ENCODE data around the gene BRK1.
"Not testable (repeated sequence)": the region's sequence is repeated elsewhere in the genome, so short reads cannot be mapped to it uniquely, and the experiment has no call there.

Gene BRK1

DNA sequence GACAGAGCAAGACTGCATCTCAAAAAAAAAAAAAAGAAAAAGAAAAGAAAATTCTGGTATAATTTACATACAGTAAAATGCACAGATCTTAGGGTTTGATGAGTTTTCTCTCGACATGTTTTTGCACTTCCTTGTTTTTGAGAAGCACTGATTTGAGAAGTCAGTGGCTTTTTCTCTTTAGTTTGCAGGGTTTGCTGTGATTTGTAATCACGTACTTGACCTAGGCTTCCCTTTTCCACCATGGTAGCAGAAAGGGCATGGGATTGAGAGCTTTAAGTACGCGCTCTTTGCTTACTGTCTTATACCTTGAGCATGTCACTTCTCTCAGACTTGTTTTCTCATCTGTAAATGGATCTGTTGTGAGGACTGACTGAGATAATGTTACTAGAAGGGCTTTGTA, 30.2 kb downstream of the BRK1 start:
- no peak for FAIRE-seq

DNA sequence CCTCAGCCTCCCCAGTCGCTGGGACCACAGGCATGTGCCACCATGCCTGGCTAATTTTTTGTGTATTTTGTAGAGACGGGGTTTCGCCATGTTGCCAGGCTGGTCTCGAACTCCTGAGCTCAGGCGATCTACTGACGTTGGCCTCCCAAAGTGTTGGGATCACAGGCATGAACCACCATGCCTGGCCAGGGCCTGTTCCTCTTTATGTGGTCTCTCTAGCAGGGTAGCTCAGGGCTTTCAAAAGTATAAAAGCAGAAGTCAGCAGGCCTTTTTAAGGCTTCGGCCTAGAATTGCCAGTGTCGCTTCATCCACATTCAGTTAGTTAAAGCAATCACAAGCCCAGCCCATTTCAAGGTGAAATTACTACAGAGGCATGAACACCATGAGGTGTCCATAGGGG, 33.8 kb downstream of the BRK1 start:
- no peak for FAIRE-seq

DNA sequence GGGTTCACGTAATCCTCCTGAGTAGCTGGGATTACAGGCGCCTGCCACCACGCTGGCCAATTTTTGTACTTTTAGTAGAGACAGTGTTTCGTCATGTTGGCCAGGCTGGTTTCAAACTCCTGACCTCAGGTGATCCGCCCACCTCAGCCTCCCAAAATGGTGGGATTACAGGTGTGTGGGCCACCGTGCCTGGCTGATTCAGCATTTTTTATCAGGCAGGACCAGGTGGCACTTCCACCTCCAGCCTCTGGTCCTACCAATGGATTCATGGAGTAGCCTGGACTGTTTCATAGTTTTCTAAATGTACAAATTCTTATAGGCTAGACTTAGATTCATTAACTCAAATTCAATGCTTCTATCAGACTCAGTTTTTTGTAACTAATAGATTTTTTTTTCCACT, 35.5 kb downstream of the BRK1 start:
- no peak for FAIRE-seq

DNA sequence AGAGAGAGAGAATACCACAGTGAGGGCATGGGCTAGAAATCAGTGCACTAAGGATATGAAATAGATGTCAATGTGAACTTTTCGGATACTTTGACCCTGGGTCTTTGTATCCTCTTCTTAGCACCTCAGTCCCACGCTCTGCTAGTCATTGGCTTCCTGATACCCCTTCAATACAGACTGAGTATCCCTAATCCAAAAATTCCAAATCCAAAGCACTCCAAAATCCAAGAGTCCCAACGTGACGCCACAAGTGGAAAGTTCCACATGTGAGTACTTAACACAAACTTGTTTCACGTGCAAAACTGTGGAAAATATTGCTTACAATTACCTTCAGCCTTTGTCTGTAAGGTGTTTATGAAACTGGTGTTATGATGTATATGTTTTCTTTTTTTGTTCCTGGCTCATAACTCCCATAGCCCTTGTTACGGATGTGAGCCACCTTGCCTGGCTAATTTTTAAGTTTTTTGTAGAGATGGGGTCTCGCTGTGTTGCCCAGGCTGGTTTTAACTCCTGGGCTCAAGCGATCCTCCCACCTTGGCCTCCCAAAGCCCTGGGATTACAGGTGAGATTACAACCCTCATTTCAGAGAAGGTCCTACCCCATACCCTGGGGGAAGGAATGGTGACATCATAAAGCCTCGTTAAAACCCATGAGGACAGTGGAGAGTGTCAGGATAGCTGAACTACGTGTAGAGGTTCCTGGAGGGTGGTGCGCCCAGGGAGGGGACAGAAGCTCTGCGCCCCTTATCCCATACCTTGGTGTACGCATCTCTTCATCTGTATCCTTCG, 39.1 kb downstream of the BRK1 start:
- no peak for FAIRE-seq

DNA sequence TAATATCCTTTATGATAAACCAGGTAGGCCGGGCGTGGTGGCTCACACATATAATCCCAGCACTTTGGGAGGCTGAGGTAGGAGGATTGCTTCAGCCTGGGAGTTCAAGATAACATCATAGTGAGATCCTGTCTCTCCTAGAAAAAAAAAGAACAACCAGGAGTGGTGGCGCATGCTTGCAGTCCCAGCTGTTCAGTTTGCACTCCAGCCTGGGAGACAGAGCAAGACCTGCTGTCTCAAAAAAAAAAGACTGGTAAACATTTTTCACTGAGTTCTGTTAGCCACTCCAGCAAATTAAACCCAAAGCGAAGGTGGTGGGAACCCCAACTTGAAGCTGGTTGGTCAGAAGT, 39.6 kb downstream of the BRK1 start:
- FAIRE-seq: no peak

DNA sequence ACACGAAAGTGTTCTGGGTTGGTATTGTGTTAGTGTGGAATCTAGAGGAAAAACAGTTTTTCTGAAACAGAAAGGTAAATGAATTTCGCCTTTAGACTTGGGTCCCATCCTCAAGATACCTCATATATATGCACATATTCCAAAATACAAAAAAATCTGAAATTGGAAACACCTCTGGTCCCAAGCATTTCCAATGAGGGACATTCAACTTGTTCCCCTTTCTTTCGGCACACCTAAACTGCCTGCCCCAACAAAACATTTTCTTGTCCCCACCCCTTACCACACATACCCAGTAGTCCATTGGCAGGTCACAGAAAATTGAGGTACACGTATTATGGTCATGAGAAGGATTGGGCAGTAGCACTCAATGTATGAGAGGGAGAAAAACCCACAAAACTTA, 40.2 kb downstream of the BRK1 start:
- no peak for FAIRE-seq

DNA sequence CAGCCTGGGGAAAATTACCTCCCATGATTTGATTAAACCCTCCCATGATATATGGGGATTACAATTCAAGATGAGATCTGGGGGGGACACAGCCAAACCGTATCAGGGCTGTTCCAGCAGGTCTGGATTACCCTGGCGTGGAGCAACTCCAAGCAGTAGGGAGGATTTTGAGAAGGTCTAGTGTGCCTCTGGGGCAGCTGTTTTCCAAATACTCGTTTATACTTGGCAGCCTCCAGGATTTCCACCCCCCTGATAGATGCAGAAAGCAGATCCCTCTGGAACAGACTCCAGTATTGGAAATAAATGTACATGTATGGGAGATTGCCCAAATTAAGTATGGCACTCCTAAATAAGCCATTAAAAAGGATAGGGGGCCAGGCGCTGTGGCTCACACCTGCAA, 41.6 kb downstream of the BRK1 start:
- FAIRE-seq: no peak

DNA sequence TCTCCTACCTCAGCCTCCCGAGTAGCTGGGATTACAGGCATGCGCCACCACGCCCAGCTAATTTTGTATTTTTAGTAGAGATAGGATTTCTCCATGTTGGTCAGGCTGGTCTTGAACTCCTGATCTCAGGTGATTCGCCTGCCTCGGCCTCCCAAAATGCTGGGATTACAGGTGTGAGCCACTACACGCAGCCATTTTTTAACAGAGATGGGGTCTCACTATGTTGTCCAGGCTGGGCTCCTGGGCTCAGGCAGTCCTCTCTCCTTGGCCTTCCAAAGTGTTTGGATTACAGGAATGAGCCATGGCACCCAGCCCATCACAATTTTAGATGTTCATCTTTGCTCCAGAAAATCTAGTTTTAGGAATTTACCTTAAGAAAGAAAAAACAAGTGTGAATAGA, 43.1 kb downstream of the BRK1 start:
- not testable (repeated sequence) for FAIRE-seq

DNA sequence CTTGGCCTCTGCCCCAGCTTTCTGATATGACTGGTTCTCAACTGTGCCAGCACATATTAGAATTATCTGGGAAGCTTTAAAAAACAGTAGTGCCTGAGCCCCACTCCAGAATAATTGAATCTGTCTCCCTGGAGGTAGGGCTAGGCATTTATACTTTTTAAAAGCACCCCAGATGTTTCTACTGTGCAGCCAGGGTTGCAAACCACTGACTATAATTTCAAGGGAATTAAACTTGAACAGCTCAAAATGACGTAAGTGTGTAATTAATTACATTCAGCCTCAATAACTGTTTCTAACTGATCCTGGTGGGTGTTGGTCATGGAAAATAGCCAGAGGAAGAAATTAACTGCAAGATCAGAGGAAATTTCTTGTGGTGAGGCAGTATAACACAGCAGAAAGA, 44.9 kb downstream of the BRK1 start:
- FAIRE-seq: no peak

DNA sequence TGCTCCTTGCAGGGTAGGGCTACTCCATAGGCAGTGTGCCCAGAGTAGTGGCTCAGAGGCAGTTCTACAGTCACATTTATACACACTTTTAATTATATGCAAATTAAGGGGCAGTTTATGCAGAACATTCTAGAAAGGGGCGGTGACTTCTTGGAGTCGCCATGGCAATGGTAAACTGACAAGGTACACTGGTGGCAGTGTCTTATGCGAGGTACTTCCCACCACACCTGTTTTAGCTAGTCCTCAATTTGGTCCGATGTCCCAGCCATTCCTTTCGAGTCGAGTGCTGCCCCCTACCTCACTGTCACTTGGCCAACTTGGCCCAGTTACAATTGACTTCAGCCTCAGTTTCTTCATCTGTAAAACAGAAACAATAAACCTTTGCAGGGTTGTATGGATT, 45.5 kb downstream of the BRK1 start:
- no peak for FAIRE-seq

DNA sequence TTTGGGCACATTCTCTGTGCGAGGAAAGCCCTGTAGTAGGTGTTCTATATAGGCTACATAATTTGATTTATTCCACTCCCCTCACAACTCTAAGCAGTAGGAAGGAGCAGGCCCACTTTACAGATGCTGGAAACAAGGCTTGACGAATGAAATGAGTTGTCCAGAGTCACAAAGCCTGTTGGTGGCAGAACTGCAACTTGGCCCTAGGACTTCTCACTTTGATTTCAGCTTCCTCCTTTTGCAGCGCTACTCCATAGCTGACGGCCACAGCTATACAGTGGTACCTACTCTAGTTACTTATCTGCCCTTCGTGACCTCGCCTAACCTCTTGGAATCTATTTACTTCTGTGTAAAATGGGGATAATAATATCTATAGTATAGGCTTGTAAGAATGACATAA, 46.7 kb downstream of the BRK1 start:
- FAIRE-seq: no peak

DNA sequence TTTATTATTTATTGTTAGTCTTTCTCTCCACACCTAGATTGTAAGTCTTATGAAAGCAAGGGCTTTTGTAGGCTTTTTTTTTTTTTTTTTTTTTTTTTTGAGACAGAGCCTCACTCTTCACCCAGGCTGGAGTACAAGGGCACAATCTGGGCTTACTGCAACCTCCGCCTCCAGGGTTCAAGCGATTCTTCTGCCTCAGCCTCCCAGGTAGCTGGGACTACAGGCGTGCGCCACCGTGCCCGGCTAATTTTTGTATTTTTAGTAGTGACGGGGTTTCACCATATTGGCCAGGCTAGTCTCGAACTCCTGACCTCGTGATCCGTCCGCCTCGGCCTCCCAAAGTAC, 48.7 kb downstream of the BRK1 start:
- FAIRE-seq: not testable (repeated sequence)

DNA sequence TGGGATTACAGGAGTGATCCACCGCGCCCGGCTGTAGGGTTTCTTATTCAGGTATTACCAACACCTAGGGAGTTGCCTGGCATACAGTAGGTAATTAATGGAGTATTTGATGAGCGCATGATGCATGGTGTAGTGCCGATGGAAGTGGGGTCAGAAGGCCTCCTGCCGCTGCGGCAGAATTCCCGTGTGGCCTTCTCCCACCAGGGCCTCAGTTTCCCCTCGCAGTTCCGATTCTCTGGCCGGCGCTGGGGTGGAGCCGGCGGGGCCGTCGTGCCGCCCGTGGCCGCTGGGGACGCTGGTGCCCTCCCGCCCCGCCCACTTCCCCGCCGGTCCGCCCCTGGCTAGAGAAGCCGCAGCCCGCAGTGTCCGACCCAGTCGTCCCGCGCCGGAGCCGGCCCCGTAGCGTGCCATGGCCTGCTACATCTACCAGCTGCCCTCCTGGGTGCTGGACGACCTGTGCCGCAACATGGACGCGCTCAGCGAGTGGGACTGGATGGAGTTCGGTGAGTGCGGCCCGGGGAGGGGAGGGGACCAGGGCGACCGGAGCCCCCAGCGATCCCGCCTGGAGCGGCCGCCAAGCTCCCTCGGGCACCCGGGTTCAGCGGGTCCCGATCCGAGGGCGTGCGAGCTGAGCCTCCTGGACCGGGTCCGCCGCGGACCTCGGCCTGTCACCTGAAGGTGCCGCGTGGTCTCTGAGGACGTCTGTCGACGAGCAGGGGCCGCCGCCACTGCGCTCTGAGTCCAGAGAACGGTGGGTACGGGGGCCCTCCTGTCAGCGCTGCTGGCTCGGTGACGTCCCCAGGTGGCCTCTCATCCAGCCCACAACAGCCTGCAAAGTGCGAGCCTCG, 49.3 kb downstream of the BRK1 start, which contains the start of gene IRAK2:
IRAK2 (plus strand) TSS at position 374 of the 848 bp plus-strand sequence; CDS start at position 410, 36 bp downstream.
- FAIRE-seq: no peak

DNA sequence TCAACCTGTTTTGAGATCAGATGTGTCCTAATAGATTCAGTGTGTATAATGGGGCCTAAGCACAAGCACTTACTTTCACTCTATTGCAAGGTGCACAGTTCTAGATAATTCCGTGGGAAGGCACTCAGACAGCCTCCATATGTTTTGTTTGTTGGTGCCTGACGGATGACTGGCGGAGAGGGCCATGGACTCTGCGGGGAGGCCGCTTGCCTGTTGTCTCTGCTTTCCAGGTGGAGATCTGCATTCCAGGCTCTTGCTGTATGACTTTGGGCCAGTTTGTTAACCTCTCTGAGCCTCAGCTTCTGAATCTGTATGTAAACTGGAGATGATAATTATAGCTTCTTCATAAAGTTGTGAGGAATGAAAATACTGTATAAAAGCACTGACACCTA, 50.7 kb downstream of the BRK1 start:
- no peak for FAIRE-seq

DNA sequence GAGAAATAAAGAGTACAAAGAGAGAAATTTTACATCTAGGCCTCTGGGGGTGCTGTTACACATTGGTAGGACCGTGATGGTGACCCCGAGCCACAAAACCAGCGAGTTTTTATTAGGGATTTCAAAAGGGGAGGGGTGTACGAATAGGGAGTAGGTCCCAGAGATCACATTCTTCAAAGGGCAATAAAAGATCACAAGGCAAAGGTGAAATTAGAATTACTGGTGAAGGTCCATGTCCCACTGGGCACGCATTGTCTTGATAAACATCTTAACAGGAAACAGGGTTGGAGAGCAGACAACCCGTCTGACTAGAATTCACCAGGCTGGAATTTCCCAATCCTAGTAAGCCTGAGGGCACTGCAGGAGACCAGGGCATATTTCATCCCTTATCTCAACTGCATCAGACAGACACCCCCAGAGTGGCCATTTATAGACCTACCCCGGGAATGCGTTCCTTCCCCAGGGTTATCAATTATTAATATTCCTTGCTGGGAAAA, 53.6 kb downstream of the BRK1 start:
- no peak for FAIRE-seq

DNA sequence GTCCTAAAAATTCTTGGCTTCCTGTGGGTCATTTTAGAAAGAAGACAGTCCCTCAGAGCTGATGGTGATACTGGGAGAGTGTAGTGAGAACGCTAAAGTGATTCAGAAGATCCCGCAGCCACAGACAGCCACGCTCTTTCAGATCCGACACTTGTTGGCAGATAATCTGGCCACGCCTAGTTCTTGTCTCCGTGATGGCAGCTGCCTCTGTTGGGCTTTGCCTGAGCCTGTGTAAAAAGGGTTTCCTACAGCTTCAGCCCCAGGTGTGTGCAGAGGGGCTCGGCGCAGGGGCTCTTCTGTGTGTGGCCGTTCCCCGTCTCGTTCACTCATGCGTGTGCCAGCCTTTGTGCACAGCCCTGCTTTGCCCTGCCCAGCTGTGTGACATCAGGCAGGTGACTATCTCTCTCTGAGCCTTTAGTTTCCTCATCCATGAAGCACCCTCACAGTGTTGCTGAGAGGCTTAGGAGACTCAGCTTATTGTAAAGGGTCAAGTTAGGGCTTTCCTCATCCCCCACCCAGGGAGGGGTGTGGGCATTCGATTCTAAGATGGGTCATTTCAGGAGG, 55.5 kb downstream of the BRK1 start:
- no peak for FAIRE-seq

DNA sequence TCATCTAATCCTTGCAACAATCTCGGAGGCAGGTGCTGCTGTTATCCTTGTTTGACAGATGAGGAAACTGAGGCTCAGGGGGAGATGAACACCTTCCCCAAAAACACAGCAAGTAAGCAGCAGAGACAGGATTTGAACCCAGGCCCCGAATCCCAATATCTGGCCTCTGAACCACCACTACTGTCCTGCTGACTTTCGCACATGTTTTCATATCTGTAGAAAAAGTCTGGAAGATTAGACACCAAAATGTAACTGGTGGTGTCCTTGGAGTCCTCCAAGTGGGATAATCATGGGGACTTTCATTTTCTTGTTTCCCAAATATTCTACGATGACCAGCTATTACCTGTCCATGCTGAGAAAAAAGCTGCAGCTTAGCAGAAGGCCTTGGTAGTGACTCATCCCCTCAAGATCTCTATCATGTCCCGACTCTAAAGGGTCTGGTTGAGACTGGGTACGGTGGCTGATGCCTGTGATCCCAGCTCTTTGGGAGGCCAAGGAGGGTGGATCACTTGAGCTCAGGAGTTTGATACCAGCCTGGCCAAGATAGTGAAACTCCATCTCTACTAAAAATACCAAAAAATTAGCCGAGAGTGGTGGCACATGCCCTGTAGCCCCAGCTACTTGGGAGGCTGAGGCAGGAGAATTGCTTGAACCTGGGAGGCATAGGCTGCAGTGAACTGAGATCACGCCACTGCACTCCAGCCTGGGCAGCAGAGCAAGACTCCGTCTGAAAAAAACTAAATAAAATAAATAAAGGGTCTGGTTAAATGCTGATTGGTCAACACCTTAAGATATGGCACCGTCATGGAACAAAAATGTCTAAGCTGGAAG, 57.8 kb downstream of the BRK1 start:
- FAIRE-seq: no peak

DNA sequence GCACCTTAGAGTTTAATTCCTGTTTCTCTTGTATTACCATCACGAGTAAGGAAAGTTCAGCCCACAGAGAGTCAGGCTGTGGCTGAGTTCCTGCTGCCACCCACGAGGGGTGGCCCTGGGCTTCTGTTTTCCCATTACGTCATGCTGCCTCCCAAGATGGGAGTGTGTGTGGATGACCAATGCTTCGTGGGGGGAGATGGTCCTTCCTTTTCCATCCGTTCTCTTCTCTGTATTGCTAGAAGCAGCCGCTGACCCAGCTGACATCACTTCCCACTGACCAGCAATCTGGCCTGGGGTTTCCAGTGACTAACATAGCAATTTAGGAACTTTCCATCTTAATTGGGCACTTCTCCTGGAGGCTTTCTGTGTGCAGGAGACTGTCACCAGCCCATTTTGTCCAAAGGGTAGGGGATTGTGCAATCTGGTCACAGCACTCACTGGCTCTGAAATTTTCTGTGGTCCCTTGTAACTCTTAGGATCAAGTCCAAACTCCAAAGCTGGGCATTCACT, 58.5 kb downstream of the BRK1 start:
- FAIRE-seq: no peak

DNA sequence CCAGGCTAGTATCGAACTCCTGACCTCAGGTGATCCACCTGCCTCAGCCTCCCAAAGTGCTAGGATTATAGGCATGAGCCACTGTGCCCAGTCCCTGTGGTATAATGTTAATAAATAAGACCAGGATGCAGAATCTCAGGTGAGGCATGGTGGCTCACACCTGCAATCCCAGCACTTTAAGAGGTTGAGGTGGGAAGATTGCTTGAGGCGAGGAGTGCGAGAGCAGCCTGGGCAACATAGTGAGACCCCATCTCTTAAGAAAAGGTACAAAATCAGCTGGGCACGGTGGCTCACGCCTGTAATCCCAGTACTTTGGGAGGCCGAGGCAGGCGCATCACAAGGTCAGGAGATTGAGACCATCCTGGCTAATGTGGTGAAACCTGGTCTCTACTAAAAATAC, 59.9 kb downstream of the BRK1 start:
- FAIRE-seq: not testable (repeated sequence)

DNA sequence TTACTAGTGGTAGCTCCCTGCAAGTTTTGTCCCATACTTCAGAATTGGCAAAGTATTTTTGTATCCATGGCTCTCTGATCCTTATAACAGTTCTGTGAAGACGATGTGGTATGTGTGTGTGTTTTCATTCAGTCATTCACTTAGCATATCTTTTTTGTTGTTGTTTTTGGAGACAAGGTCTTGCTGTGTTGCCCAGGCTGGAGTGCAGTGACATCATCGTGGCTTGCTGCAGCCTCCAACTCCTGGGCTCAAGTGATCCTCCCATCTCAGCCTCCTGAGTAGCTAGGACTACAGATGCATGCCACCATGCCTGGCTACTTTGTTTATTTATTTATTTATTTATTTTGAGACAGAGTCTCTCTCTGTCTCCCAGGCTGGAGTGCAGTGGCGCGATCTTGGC, 60.7 kb downstream of the BRK1 start:
- not testable (repeated sequence) for FAIRE-seq

All from colon (tissue), 2 donors.